ENCODE data around the gene ACER3. TPM values are rescaled to one million over a fixed set of nuclear protein-coding genes. Genes with fewer than 3 reads are reported as not detected.
"Not testable (repeated sequence)": the region's sequence is repeated elsewhere in the genome, so short reads cannot be mapped to it uniquely, and the experiment has no call there.

Gene ACER3
- total RNA-seq, 1 donor = 15.3 TPM

DNA sequence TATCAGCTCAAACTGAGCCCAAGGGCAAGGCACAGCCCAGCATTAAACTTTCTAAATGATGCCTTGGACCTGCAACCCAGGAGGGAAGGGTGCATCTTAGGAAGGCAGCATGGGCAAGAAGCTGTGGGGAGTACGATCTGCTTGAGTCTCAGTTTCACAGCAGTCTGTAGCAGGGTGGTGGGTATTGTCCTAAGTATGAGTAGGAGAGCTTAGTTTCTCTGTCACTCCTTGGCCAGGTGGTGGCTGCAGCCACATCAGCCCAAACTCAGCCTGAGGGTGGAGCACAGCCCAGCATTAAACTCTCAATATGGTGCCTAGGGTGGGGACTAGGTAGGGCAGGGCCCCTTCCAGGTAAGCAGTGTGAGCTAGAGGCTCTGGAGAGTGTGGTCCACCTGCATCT, 85.5 kb downstream of the ACER3 start:
- no peak for DNase-seq (ENCODE audit: low read depth)
- TF ChIP-seq, protein P1, sequence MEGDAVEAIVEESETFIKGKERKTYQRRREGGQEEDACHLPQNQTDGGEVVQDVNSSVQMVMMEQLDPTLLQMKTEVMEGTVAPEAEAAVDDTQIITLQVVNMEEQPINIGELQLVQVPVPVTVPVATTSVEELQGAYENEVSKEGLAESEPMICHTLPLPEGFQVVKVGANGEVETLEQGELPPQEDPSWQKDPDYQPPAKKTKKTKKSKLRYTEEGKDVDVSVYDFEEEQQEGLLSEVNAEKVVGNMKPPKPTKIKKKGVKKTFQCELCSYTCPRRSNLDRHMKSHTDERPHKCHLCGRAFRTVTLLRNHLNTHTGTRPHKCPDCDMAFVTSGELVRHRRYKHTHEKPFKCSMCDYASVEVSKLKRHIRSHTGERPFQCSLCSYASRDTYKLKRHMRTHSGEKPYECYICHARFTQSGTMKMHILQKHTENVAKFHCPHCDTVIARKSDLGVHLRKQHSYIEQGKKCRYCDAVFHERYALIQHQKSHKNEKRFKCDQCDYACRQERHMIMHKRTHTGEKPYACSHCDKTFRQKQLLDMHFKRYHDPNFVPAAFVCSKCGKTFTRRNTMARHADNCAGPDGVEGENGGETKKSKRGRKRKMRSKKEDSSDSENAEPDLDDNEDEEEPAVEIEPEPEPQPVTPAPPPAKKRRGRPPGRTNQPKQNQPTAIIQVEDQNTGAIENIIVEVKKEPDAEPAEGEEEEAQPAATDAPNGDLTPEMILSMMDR (IDR thresholded peaks at IDR 0.05; ENCODE audit: insufficient read depth, low read length) = no peak
- no peak overlapping the region for H3K4me3 ChIP-seq (ENCODE audit: low read depth, low read length)

DNA sequence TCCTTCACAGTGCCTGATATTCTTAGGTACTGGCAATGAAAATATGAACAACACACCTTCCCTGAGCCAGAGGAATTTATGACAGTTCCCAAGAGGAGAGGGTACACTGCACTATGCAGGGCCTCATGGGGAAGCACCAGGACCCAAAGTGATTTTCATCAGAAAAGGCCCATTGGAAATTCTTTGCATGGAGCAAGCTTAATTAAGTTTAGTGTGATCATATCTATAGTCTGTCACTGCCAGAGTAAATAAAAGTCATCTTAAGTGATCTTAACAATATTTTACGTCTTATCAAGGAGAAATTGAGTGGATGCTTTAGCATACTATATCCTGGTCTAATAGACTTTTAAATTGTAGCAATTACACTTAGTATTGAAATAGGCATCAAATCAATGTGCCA, 86.5 kb downstream of the ACER3 start:
- no peak for DNase-seq (ENCODE audit: low read depth)
- no peak overlapping the region for H3K4me3 ChIP-seq (ENCODE audit: low read depth, low read length)
- TF ChIP-seq, protein P1 (IDR thresholded peaks at IDR 0.05; ENCODE audit: insufficient read depth, low read length) = no peak

DNA sequence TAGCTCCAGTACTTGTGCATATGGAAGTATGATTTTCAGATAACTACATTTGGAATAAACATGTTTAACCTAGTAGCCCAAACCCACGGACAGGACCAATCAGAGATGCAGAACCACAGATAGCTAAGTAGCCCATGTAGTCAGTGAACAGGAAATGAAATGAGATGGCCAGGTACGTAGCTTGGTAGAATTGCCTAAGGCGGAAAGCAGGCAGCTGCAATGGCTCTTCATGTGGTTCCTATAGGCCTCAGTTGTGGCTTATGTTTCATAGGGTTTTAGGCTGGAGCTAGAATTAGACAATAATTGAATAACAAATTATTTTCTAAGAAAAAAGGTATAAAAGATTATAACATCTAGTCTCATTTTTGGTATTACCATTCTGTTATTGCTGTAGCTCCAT, 87.1 kb downstream of the ACER3 start:
- H3K4me3 ChIP-seq (ENCODE audit: low read depth, low read length) = no peak overlapping the region
- TF ChIP-seq, protein P1 (IDR thresholded peaks at IDR 0.05; ENCODE audit: insufficient read depth, low read length) = no peak
- DNase-seq (ENCODE audit: low read depth) = no peak

DNA sequence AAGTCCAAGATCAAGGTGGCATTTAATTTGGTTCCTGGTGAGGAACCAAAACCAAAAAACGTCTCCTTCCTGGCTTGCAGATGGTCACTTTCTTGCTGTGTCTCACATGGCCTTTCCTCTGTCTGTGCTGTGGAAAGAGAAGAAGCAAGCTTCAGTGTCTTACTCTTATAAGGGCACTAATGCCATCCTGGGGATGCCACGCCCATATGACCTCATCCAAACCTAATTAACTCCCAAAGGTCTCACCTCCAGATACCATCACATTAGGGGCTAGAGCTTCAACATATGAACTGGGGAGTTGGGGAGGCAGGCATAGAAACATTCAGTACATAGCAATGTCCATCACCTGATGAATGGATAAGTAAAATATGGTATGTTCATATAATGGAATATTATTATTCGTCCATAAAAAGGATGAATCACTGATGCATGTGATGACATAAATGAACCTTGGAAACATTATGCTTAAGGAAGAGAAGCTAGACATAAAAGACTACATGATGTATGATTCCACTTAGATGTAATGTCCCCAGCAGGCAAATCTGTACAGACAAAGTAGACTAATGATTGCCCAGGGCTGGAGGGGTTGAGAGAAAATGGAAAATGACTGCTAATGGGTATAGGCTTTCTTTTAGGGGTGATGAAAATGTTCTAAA, 94.9 kb downstream of the ACER3 start:
- H3K4me3 ChIP-seq (ENCODE audit: low read depth, low read length) = no peak overlapping the region
- TF ChIP-seq, protein P1 (IDR thresholded peaks at IDR 0.05; ENCODE audit: insufficient read depth, low read length) = no peak
- no peak for DNase-seq (ENCODE audit: low read depth)

DNA sequence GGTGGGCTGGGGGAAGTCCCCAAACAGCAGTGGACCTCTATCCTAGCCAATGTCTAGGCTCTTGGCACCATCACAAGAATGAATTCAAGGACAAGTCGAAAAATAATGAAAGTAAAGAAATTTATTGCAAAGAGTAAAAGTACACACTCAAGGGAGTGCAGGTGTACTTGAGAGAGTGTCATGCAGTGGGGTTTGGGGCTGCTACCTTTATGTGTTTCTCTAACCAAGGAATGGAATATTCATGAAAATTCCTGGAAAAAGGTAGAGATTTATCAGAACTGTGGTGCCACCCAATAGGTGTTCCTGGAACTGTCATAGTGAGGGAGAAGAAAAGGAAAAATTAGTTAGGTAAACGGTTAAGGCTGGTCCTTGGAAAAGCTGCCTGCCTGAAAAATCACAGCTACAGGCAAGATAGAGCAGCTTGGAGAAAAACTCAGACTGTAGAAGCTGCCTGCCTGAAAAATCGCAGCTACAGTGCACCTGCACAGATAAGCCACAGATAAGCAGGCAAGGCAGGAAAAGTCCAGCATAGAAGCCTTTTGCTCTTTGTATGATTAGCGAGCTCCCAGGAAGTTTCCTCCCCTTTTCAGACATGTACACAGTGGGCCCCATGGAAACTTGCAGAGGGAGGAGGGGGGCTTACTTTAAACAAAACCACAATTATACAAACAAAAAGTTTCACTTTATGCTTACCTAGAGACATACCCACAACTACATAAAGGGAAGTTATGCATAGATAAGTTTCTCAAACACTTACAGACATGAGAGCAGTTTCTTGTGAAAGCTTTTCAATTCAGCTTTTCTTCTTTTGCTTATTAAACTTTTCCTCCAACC, 102.1 kb downstream of the ACER3 start:
- TF ChIP-seq, protein P1 (IDR thresholded peaks at IDR 0.05; ENCODE audit: insufficient read depth, low read length) = no peak
- H3K4me3 ChIP-seq (ENCODE audit: low read depth, low read length) = no peak overlapping the region
- no peak for DNase-seq (ENCODE audit: low read depth)

DNA sequence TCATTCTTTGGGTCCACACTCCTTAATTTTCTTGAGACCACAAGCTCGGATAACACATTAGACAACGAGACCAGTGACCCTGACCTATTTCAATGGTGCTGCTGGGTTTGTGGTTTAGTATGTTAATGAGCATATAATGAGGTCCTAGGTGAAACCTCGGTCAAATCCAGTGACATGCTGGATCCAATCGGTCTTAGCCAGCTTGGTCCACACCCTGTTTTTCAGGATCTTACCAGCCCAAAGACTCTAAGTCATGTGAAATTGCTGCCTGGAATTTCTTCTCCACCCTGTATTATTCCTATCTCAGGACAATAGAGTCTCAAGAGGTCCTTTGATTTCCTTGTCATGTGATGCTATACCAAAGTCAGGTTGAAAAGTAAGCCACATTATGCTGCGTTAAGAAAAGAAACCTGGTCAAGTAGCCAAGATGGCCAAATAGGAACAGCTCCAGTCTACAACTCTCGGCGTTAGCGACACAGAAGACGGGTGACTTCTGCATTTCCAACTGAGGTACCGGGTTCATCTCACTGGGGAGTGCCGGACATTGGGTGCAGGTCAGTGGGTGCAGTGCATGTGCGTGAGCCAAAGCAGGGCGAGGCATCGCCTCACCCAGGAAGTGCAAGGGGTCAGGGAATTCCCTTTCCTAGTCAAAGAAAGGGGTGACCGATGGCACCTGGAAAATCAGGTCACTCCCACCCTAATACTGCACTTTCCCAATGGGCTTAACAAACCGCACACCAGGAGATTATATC, 102.9 kb downstream of the ACER3 start:
- not testable (repeated sequence) for DNase-seq (ENCODE audit: low read depth)

DNA sequence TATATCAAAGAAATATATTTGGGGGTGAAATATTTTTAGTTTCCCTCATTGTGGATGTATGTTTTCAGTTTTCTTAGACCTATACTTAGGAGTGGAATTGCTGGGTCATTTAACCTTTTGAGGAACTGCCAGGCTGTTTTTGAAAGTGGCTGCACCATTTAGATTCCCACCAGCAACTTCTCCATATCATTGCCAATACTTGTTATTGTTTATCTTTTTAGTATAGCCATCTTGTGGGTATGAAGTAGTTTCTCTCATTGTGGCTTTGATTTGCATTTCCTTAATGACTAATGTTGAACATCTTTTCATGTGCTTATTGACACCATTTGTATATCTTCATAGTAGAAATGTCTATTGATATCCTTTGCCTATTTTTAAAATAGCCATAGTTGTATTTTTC, 111.3 kb downstream of the ACER3 start:
- no peak overlapping the region for H3K4me3 ChIP-seq (ENCODE audit: low read depth, low read length)
- no peak for DNase-seq (ENCODE audit: low read depth)
- TF ChIP-seq, protein P1 (IDR thresholded peaks at IDR 0.05; ENCODE audit: insufficient read depth, low read length) = no peak

More for the DNA sequence above, 102.9 kb downstream of the ACER3 start:
- H3K4me3 ChIP-seq (ENCODE audit: low read depth, low read length) = not testable (repeated sequence)

Measured in fibroblast of the aortic adventitia (primary cell).